Thyroid gland (tissue), 4 donors: Measurements from ENCODE around the gene JPH2.

ENCODE experiments used
- CTCF ChIP-seq, 6 experiments: fragments of 200-600 bp in 3 of 6; fragments of 450-650 bp in 3 of 6; sonication (generic) in 3 of 6; IDR thresholded peaks; one replicate each; pipeline ENCODE4 v1.5.1; 2016 to 2019; ENCODE audit warnings: antibody characterized with exemption in 6 of 6, mild to moderate bottlenecking in 2 of 6, inconsistent platforms in 1 of 6, moderate library complexity in 1 of 6
- POLR2A ChIP-seq, 2 donors: fragments of 450-650 bp; IDR thresholded peaks; one replicate each; pipeline ENCODE4 v1.6.1; 2017; ENCODE audit warnings: antibody characterized with exemption in 2 of 2, mild to moderate bottlenecking in 2 of 2, moderate library complexity in 1 of 2

- no peak for TF ChIP-seq POLR2A (IDR thresholded peaks at IDR 0.05)
- no peak for TF ChIP-seq CTCF (IDR thresholded peaks at IDR 0.05)
Observed at GRCh38 chr20:44110816-44111568, 76.0 kb downstream of the JPH2 start.
